Stimulated activated CD8-positive, alpha-beta memory T cell treated with anti-CD3 and anti-CD28 coated beads, Interleukin-12 subunit alpha, Interleukin-12 subunit beta, amount 100 ng/mL, for 4 hours (primary cell): Measurements from ENCODE around the gene ADAP2.
"Not testable (repeated sequence)": the region's sequence is repeated elsewhere in the genome, so short reads cannot be mapped to it uniquely, and the experiment has no call there.

ENCODE experiments used
- DNase-seq: peaks from one replicate; pipeline ENCODE4 v3.0.0-alpha.2; 2020; ENCODE audit warnings: low read depth

ADAP2 gene, protein sequence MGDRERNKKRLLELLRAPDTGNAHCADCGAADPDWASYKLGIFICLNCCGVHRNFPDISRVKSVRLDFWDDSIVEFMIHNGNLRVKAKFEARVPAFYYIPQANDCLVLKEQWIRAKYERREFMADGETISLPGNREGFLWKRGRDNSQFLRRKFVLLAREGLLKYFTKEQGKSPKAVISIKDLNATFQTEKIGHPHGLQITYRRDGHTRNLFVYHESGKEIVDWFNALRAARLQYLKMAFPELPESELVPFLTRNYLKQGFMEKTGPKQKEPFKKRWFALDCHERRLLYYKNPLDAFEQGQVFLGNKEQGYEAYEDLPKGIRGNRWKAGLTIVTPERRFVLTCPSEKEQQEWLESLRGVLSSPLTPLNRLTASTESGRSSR

GRCh38 chr17:30921544-30922196 is at the start of gene ADAP2:
Gene ADAP2, plus strand, starts transcription at chr17:30921945. Its CDS starts 70 bp downstream, at chr17:30922015.
- no peak for DNase-seq

DNA sequence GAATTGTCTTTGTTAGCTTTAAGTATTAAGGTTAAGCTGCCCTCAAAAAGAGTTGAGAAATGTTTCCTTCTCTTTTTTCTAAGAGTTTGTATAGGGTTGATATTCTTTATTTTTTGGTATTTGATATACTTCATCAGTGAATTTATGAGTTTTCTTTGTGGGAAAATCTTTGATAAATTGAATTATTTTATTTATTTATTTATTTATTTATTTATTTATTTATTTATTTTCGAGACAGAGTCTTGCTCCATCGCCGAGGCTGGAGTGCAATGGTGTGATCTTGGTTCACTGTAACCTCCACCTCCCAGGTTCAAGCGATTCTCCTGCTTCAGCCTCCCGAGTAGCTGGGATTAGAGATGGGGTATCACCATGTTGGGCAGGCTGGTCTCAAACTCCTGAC is 35.6 kb upstream of the ADAP2 start:
- DNase-seq: no peak

DNA sequence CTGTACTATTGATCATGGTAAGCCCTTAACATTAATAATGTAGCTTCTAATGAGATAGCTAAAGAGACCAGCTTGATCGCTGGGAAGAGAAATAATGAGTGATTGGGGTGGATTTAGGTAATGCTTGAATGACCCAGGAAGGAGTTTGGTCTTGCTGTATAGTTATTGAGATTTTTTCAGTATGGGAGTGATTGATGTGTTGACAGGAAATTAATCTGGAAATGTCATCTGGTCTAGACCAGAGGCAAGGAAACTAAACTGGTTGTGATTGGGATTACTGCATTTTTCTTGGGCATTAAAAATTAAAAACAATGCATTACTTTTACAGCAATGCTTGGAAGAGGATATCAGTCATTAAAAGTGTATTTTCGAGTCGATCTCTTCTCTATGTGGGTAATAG is 27.5 kb upstream of the ADAP2 start:
- DNase-seq: no peak

DNA sequence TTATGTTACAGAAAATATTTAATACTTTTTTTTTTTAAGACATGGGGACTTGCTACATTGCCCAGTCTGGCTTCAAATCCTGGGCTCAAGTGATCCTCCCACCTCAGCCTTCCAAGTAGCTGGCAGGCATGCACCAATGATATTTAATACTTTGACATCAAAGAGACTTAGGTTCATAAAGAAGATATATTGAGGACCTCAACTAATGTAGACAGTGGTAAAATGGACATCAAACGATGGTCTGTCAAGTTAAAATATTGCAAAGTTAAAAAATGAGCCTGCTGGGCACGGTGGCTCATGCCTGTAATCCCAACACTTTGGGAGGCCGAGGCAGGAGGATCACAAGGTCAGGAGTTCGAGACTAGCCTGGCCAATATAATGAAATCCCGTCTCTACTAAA is 24.4 kb upstream of the ADAP2 start:
- no peak for DNase-seq

- no peak for DNase-seq
Measured at GRCh38 chr17:30905742-30906100, 16.0 kb upstream of the ADAP2 start.

DNA sequence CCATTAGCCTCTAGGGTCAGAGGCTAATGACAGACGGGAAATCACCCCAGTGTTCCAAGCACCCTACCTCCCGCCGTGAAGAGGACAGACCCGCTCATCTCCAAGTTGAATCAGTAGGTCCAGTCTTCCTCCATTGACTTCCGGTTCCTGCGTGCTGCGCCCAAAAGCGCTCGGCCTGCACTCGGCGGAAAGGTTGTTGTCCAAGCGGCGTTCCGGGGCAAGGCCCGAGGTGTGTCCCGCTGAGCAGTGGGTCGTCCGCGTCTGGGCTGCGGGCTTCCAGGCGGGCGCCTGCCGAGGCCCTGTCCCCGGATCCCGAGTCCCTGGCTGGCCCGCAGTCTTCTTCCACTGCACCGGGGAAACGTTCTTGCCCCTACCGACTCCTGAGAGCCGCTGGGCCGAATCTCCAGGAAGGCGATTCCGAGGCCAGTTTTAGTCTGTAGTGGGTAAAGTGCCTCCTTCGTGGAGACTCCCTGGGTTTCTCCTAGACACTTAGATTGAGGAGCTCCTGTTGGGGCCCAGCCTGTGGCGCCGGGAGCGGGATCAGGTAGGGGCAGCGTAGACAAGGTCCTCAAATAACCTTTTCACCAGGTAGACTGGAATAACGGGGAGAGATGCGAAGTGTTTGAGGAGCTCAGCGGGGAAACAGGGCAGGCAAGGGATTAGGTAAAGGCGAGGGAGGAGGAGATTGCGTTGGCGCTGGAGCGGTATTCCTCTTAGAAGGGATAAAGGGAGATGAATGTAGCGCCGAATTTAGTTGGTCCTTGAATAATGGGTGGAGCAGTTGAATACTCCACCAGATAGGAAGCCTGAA is 15.4 kb upstream of the ADAP2 start, which contains the start of gene TEFM:
Gene TEFM (minus strand): TSS at position 138 of the 811 bp plus-strand sequence. CDS start 40 bp downstream, at position 98.
- DNase-seq: peak; percentile 77

DNA sequence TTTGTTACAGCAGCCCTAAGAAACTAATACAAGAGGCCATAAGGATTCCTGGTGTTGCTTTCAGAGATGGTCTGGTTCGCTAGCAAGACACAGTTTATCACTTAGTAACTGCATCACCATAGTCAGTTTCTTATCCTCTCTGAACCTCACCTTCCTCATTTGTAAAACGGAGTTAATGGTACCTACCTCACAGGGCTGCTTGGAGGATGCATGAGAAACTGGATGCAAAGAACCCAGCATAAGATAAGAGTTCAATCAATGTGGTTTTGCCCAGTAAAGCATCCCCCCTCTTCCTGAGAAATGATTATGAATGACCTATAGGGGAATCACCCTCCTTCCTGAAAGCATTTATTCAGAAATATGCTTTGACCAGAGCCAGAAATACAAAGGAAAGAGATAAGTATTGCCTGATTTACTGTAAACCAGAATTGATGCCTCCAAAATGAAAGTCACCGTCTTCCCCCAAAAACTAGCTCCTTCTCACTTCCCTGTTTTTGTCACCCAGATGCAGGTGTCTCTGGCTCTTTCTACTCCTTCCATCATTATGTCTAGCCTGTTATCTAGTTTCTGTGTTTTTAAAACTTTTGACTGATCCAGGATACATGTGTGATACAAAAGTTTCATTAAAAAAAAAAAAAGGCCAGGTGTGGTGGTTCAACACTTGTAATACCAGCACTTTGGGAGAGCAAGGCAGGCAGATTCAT is 12.9 kb upstream of the ADAP2 start:
- DNase-seq: no peak

- DNase-seq: not testable (repeated sequence)
Measured at GRCh38 chr17:30910151-30910550, 11.6 kb upstream of the ADAP2 start.

- no peak for DNase-seq
Measured at GRCh38 chr17:30913955-30914354, 7.8 kb upstream of the ADAP2 start.

DNA sequence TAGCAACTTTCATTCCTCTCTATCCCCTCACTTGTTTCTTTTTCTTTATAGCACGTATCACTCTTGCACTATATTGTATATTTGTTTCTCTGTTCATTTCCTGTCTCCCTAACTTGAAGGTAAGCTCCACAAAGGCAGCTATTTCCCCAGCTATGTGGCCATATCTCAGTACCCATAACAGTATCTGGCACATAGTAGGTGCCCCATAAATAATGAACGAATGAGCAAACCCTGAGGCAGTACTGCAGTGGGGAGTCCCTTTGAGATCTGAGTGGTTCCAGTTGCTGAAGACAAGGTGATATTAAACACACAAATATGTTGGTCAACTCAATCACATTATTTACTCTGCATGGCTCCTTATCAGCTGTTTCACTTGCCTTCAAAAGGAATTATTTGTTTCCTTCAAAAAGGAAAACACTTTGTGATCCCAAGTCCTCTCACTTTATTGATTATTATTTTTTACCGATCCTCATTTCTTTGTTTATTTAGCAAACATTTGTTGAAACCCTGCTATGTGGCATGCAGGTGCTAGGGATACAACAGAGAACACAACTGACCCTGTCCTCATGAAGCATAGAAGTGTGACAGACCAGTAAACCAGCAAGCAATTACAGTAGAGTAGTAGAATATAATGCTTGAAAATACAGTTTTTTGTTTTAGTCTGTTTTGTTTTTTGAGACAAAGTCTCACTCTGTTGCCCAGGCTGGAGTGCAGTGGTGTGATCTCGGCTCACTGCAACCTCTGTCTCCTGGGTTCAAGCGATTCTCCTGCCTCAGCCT is 5.7 kb upstream of the ADAP2 start:
- no peak for DNase-seq

- no peak for DNase-seq
Measured at GRCh38 chr17:30917050-30917449, 4.7 kb upstream of the ADAP2 start.

GRCh38 chr17:30920282-30920681 is 1.5 kb upstream of the ADAP2 start:
- DNase-seq: no peak

GRCh38 chr17:30920683-30921543 is 832 bp upstream of the ADAP2 start:
- DNase-seq: no peak

DNA sequence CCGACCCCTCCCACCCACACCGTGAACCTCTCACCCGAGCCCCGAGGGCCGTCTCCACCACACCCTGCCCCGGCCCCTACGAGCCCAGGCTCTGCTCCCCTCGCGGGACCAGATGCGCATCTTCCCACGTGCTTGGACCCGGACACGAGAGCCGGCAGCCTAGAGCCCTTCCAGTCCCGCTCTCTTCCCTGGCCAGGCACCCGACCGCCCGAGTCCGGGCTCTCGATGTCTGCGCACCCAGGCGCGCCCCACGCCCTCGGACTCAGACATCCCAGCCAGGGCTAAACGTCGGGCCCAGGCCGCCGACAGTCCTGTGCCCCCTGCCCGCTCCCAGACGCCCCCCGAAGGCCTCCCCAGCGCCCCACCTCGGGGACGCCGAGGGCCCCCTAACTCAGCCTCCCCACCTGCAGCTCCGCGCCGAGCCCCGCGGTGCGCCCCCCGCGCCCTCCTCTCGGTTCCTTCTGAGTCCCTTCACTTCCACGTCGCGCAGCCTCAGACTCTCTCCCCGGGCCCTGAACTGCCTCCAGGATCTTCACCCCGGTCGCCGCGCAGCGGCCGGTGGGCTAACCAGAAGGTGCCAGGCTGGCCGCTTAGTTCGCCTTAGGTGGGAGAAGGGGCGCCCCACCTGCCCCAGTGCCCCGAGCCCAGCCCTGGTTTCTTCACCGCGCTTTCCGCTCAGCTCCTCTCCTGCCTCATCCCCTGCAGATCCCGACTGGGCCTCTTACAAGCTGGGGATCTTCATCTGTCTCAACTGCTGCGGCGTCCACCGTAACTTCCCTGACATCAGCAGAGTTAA is 688 bp downstream of the ADAP2 start:
- DNase-seq: no peak

GRCh38 chr17:30924341-30924740 is 2.6 kb downstream of the ADAP2 start:
- DNase-seq: no peak

DNA sequence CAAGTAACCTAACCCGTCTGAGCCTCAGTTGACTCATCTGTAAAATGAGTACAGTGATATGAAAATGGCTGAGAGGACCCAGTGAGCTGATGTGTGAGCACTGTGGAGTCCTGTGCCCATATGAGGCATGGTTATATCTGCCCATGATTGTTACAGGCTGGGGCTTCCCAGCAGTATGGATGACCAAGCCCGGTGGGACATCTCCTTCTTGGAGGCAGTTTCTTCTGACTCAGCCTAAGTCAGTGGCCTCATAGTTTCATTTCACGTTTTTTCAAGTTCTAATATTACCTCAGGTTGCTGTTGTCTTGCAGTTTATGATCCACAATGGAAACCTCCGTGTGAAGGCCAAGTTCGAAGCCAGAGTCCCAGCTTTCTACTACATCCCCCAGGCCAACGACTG is 4.8 kb downstream of the ADAP2 start:
- DNase-seq: no peak

DNA sequence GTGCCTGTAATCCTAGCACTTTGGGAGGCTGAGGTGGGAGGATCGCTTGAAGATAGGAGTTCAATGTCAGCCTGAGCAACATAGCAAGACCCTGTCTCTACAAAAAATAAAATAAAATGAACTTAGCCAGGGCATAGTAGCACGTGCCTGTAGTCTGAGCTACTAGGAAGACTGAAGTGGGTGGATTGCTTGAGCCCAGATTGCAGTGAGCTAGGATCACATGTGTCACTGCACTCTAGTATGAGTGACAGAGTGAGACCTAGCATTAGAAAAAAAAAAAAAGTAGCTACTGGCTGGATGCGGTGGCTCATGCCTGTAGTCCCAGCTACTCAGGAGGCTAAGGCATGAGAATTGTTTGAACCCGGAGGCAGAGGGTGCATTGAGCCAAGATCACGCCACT is 6.0 kb downstream of the ADAP2 start:
- no peak for DNase-seq

- DNase-seq: no peak
Measured at GRCh38 chr17:30928584-30928983, 6.8 kb downstream of the ADAP2 start.

DNA sequence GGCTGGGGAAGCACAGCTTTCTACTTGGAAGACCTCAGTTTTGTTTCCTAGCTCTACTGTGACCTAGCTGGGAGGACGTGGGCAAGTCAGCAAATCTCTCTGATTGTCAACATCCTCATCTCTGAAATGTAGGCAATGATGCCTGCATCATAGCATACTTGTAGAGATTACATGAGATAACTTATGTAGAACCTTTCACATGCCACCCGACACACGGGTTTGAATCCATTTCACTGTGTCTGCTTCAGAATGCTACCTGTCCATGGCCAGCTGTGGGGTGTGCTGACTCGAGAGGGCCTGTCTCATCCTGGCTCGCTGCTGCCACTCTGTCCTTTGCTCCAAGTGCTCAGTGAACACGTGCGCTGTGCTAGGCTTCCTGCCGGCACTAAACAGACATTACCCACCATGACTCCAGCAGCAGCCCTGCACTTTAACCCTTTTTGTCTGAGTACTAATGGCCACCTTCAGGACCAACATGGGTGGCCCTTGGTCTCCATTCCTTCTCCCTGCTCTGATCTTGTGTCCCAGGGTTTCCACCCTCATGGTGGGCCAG is 7.4 kb downstream of the ADAP2 start:
- DNase-seq: no peak
